ENCODE data around the gene SNRPA.

The SNRPA gene

DNA sequence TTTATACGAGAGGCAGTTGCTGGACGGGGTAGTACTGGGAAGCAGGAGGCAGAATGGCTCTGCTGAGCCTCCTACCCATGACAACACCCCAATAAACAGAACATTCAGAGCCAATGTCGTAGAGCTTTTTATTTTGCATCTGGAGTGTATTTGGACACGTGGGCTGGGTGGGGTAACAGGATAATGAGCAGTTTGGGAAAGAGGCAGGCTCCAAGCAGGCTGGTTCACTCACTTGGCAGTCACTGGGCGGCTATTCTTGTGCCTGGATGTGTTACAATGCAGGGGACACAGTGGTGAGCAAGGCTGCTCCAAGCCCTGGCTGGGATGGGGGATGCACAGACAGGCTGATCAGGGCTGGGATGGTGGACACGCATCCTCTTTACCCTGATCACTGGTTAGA is 10.3 kb upstream of the SNRPA start:
- no peaks in the 10 kb centered on the region for H3K79me2 ChIP-seq (ENCODE audit: insufficient read depth, low read length)
- no peaks in the 10 kb centered on the region for H3K27me3 ChIP-seq (ENCODE audit: insufficient read depth, low read length)
- no peaks in the 10 kb centered on the region for H3K9me3 ChIP-seq (ENCODE audit: low read length)
- no peak overlapping the region for H3K27ac ChIP-seq (ENCODE audit: low read depth, low read length, poor library complexity, severe bottlenecking)
- H3K9me2 ChIP-seq (ENCODE audit: low read depth, low read length), result no peaks in the 10 kb centered on the region
- no peaks in the 10 kb centered on the region for H3K4me1 ChIP-seq (ENCODE audit: insufficient read depth, low read length, severe bottlenecking)
- H3F3A ChIP-seq (ENCODE audit: insufficient read depth, low read length), result no peaks in the 10 kb centered on the region
- H4K20me1 ChIP-seq (ENCODE audit: insufficient read depth, low read length), result no peaks in the 10 kb centered on the region
- H2AFZ ChIP-seq (ENCODE audit: low read length), result no peak overlapping the region
- no peak overlapping the region for H3K9ac ChIP-seq (ENCODE audit: low read length)
- no peaks in the 10 kb centered on the region for H3K36me3 ChIP-seq (ENCODE audit: insufficient read depth, low read length)
- no peak overlapping the region for H3K4me2 ChIP-seq (ENCODE audit: low read length)
- TF ChIP-seq, protein P1, sequence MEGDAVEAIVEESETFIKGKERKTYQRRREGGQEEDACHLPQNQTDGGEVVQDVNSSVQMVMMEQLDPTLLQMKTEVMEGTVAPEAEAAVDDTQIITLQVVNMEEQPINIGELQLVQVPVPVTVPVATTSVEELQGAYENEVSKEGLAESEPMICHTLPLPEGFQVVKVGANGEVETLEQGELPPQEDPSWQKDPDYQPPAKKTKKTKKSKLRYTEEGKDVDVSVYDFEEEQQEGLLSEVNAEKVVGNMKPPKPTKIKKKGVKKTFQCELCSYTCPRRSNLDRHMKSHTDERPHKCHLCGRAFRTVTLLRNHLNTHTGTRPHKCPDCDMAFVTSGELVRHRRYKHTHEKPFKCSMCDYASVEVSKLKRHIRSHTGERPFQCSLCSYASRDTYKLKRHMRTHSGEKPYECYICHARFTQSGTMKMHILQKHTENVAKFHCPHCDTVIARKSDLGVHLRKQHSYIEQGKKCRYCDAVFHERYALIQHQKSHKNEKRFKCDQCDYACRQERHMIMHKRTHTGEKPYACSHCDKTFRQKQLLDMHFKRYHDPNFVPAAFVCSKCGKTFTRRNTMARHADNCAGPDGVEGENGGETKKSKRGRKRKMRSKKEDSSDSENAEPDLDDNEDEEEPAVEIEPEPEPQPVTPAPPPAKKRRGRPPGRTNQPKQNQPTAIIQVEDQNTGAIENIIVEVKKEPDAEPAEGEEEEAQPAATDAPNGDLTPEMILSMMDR (IDR thresholded peaks at IDR 0.05; ENCODE audit: low read length), result no peak
- TF ChIP-seq EZH2 (IDR thresholded peaks at IDR 0.05; ENCODE audit: borderline replicate concordance, low read length), result no peak
- H3K4me3 ChIP-seq (ENCODE audit: low read depth, low read length, poor library complexity, severe bottlenecking), result no peak overlapping the region

DNA sequence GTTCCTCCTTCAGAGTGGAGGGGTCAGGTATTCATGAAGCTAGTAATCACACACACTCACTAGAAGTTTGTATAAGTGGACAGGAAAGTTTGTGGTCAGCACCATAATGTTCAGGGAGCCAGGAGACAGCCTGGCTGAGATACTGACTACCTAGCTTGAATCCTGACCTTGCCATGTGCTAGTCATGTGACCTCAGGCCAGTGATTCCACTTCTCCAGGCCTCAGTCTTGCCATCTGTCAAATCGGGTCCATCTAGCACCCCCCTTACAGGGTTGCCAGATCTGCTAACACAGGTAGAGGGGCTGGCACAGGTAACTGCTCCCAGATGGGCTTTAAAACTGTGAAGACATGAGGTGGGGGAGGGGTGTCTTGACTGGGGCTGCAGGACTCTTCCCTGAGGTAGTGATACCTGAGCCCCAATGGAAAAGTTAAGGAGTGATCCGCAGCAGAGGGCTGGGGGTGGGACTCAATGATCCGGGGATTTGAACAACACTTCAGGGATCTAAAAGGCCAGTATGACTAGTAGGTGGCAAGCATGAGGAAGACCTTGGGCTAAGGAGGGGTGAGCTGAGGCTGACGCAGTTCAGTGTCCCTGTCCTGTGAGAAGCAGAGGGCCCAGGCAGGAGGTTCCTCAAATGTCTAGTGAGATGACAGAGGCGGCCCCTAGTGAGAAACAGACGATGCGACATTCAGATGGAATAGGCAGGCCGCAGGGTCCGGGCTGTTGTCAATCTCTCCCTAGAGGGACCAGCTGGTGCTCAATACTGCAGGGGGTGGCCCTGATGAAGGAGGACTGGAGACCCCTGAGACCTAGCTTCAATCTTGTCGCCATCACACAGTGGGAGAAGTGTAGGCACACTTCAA is 9.2 kb upstream of the SNRPA start:
- H3K79me2 ChIP-seq (ENCODE audit: insufficient read depth, low read length), result no peaks in the 10 kb centered on the region
- no peaks in the 10 kb centered on the region for H4K20me1 ChIP-seq (ENCODE audit: insufficient read depth, low read length)
- H3K27me3 ChIP-seq (ENCODE audit: insufficient read depth, low read length), result no peaks in the 10 kb centered on the region
- H3K36me3 ChIP-seq (ENCODE audit: insufficient read depth, low read length), result no peaks in the 10 kb centered on the region
- H3K4me1 ChIP-seq (ENCODE audit: insufficient read depth, low read length, severe bottlenecking), result no peaks in the 10 kb centered on the region
- no peaks in the 10 kb centered on the region for H3F3A ChIP-seq (ENCODE audit: insufficient read depth, low read length)
- no peaks in the 10 kb centered on the region for H3K9me3 ChIP-seq (ENCODE audit: low read length)
- no peak overlapping the region for H3K27ac ChIP-seq (ENCODE audit: low read depth, low read length, poor library complexity, severe bottlenecking)
- H3K4me3 ChIP-seq (ENCODE audit: low read depth, low read length, poor library complexity, severe bottlenecking), result no peak overlapping the region
- no peak overlapping the region for H3K9ac ChIP-seq (ENCODE audit: low read length)
- TF ChIP-seq, protein P1 (IDR thresholded peaks at IDR 0.05; ENCODE audit: low read length), result peak; percentile 24; the same call in 1 of the 2 replicates
- no peak for TF ChIP-seq EZH2 (IDR thresholded peaks at IDR 0.05; ENCODE audit: borderline replicate concordance, low read length)
- no peaks in the 10 kb centered on the region for H3K9me2 ChIP-seq (ENCODE audit: low read depth, low read length)
- no peak overlapping the region for H3K4me2 ChIP-seq (ENCODE audit: low read length)
- no peak overlapping the region for H2AFZ ChIP-seq (ENCODE audit: low read length)

DNA sequence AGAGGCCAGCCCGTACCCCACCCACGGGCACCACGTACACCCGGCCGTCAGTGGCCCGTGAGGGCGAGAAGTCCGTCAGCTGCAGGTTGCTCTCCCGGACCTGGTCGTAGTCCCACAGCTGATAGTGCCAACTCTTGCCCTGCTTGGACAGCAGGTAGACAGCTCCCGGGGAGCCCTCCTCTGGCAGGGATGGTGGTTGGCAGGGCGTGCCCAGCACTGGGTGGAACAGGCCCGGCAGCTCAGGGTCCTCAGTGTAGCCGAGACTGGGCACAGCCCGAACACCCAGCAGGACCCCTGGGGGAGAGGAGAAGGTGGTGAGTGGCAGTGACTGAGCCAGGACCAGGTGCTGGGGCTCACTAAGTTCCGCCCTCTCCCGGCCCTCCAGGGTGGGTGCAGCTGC is 8.5 kb upstream of the SNRPA start:
- Histone ChIP-seq H3K9ac (ENCODE audit: low read length) (no peak overlapping the region), H3K27ac (ENCODE audit: low read depth, low read length, poor library complexity, severe bottlenecking) (no peak overlapping the region), H3K9me3 (ENCODE audit: low read length) (no peaks in the 10 kb centered on the region), H4K20me1 (ENCODE audit: insufficient read depth, low read length) (no peaks in the 10 kb centered on the region), H2AFZ (ENCODE audit: low read length) (no peak overlapping the region), H3K4me1 (ENCODE audit: insufficient read depth, low read length, severe bottlenecking) (no peaks in the 10 kb centered on the region), H3K4me2 (ENCODE audit: low read length) (no peak overlapping the region), H3F3A (ENCODE audit: insufficient read depth, low read length) (no peaks in the 10 kb centered on the region), H3K79me2 (ENCODE audit: insufficient read depth, low read length) (no peaks in the 10 kb centered on the region), H3K36me3 (ENCODE audit: insufficient read depth, low read length) (no peaks in the 10 kb centered on the region), H3K27me3 (ENCODE audit: insufficient read depth, low read length) (no peaks in the 10 kb centered on the region), H3K4me3 (ENCODE audit: low read depth, low read length, poor library complexity, severe bottlenecking) (no peak overlapping the region), H3K9me2 (ENCODE audit: low read depth, low read length) (no peaks in the 10 kb centered on the region)
- TF ChIP-seq, protein P1 (IDR thresholded peaks at IDR 0.05; ENCODE audit: low read length), result 0 out of 2 replicates have a peak, but pooled peaks have one; percentile 3
- no peak for TF ChIP-seq EZH2 (IDR thresholded peaks at IDR 0.05; ENCODE audit: borderline replicate concordance, low read length)

Data from OCI-LY1 (cell line).